Measurements from ENCODE around the gene DUXA.

The DUXA gene

GRCh38 chr19:57106722-57107235, 60.5 kb downstream of the DUXA start:
- in situ Hi-C loops (cut with MboI; ENCODE audit: low sequenced_read_pairs): no loop called here

DNA sequence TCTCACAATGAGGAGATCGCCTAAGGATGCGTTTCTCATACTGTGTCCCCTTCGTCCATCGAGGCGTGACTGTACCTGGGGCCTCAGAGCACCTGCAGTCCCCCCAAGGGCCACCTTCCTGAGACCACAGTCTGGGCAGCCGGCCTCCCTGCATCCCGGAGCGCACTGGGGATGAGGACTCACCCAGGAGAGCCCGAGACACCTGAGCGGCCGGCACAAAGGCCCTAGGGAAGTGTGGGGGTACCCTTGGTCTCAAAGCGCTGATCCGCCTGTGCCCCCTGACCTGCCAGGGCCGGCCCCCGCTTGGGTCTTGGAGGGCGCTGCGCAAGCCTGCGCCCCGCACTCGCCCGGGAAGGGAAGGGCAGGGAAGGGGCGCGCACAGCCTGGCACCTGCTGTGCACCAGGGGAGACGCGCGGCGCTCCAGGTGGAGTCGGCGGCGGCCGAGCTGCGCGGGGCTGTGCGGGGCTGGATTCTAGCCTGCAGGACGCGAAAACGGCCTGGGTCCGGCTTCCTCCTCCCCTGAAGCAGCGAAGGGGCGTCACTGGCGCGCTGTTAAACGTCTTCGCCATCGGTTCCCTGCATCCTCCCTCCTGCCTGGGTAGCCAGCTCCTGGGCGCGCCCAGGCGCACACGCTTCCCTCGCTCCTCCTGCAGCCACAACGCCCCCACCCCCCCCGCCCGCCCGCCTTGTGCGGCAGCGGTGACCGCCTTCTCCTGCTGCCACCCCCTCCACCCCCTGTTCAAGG, 61.1 kb downstream of the DUXA start:
- in situ Hi-C loops (cut with MboI; ENCODE audit: low sequenced_read_pairs): no loop called here

Measured in HL-60/S4 treated with phorbol 12-myristate 13-acetate at 8.2 ng/mL for 4 days and 3 days (cell line).